PC-3 (cell line): Measurements from ENCODE around the gene RAB11FIP4. TPM values are rescaled to one million over a fixed set of nuclear protein-coding genes. Genes with fewer than 3 reads are reported as not detected.

ENCODE experiments used
- ATAC-seq: fragments of 200-7000 bp; cut with Tn5 transposase; 2 replicates; pipeline ENCODE4 v1.9.1; 2020; ENCODE audit warnings: mild to moderate bottlenecking, moderate library complexity
- BruUV-seq: library from RNA; stranded (reverse); fragments of 400-500 nt; replicated peaks from 2 replicates; lab custom pipeline; 2021; lab: Mats Ljungman, UMichigan
- CTCF ChIA-PET: fragments of 300-600 bp; sonication (Branson Sonifier 250); formaldehyde crosslinking; loops from one replicate; lab custom pipeline; 2022; ENCODE audit warnings: antibody characterized with exemption; lab: Charles Lee
- POLR2A ChIA-PET: fragments of 300-600 bp; sonication (Branson Sonifier 250); formaldehyde crosslinking; loops from one replicate; lab custom pipeline; 2022; ENCODE audit warnings: antibody characterized with exemption; ENCODE audit not compliant: unreplicated experiment; lab: Charles Lee
- DNase-seq: peaks from one replicate; pipeline ENCODE4 v3.0.0-alpha.2; 2015
- H2AFZ ChIP-seq: fragments of 300-600 bp; sonication (generic); 2 replicates; pipeline ENCODE4 v1.6.0; 2016; ENCODE audit warnings: antibody characterized with exemption, low read length
- H3F3A ChIP-seq: fragments of 300-600 bp; sonication (generic); one replicate; pipeline ENCODE4 v1.6.0; 2017; ENCODE audit warnings: antibody characterized with exemption, low read length, control low read depth, mild to moderate bottlenecking; ENCODE audit not compliant: unreplicated experiment
- H3K27ac ChIP-seq: fragments of 300-600 bp; sonication (generic); 2 replicates; pipeline ENCODE4 v1.5.1; 2016; ENCODE audit warnings: mild to moderate bottlenecking, low read length
- H3K27me3 ChIP-seq: fragments of 300-600 bp; sonication (generic); 2 replicates; pipeline ENCODE4 v1.6.1; 2016; ENCODE audit warnings: low read length, mixed read lengths
- H3K36me3 ChIP-seq: fragments of 300-600 bp; sonication (generic); 2 replicates; pipeline ENCODE4 v1.6.1; 2016; ENCODE audit warnings: low read depth, mixed run types, low read length, mixed read lengths
- H3K4me1 ChIP-seq: fragments of 300-600 bp; sonication (generic); 2 replicates; pipeline ENCODE4 v1.5.1; 2016; ENCODE audit warnings: low read length; ENCODE audit not compliant: insufficient read depth
- H3K4me2 ChIP-seq: fragments of 300-600 bp; sonication (generic); 2 replicates; pipeline ENCODE4 v1.6.0; 2016; ENCODE audit warnings: low read length
- H3K4me3 ChIP-seq: fragments of 300-600 bp; sonication (generic); 2 replicates; pipeline ENCODE4 v1.5.1; 2016; ENCODE audit warnings: mild to moderate bottlenecking, low read length, mixed read lengths
- H3K79me2 ChIP-seq: fragments of 300-600 bp; sonication (generic); 2 replicates; pipeline ENCODE4 v1.6.1; 2017; ENCODE audit warnings: low read length, mixed read lengths
- H3K9ac ChIP-seq: fragments of 300-600 bp; sonication (generic); 2 replicates; pipeline ENCODE4 v1.6.0; 2016; ENCODE audit warnings: mild to moderate bottlenecking, low read length
- H3K9me2 ChIP-seq: fragments of 300-600 bp; sonication (generic); replicated peaks from 2 replicates; pipeline ENCODE4 v1.6.1; 2016; ENCODE audit warnings: mixed run types, low read length, mixed read lengths
- H3K9me3 ChIP-seq: fragments of 300-600 bp; sonication (generic); 2 replicates; pipeline ENCODE4 v1.6.1; 2016; ENCODE audit warnings: low read length, mixed read lengths
- H4K20me1 ChIP-seq: fragments of 300-600 bp; sonication (generic); 2 replicates; pipeline ENCODE4 v1.6.1; 2016; ENCODE audit warnings: low read length, mixed read lengths
- CTCF ChIP-seq: fragments of 300-600 bp; sonication (generic); conservative IDR thresholded peaks from 2 replicates; pipeline ENCODE4 v1.5.1; 2017; ENCODE audit warnings: antibody characterized with exemption, low read depth, mild to moderate bottlenecking, low read length
- EZH2 ChIP-seq: fragments of 300-600 bp; sonication (generic); IDR thresholded peaks from one replicate; pipeline ENCODE4 v1.6.1; 2017; ENCODE audit warnings: antibody characterized with exemption, mild to moderate bottlenecking, low read length; ENCODE audit not compliant: unreplicated experiment
- EZH2phosphoT487 ChIP-seq: fragments of 300-600 bp; sonication (generic); IDR thresholded peaks from 2 replicates; pipeline ENCODE4 v1.6.1; 2018; ENCODE audit warnings: mild to moderate bottlenecking, antibody characterized with exemption, low read length, borderline replicate concordance
- intact Hi-C: fragments of 100-400 bp; cut with micrococcal nuclease; formaldehyde crosslinking; loops from 2 replicates; pipeline ENCODE4 v1.9.0; 2023
- total RNA-seq: library from RNA; depleted of rRNA; stranded (reverse); fragments of >200 nt; gene quantifications from 2 replicates; pipeline ENCODE4 v1.2.3, GENCODE V29; 2014

Gene RAB11FIP4
- total RNA-seq, 1 experiment from 2014 or later = 4.2 TPM

DNA sequence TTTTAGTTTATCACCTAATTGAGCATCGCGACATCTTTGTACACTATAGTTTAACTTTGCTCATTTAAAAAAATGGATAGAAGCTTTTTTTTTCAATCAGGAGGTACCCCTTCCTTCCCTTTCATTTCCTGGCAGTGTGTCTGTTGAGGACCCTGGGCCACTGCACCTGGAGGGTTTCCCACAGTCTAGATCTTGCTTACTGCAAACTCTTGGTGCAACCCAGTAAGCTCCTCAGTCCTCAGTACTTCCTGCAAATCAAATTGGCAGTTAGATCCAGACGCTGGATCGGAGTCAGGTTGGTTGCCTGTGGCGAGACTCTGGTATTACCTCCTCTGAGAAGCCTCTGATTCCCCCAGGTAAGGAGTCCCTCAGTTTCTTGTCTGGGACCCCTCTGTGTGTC is 162.0 kb downstream of the RAB11FIP4 start:
- no TSS peak for BruUV-seq
- Histone ChIP-seq H3K4me1 (peaks cover 6% of the 10 kb centered on the region; the same call in 1 of the 2 replicates), H4K20me1 (no peaks in the 10 kb centered on the region), H3F3A (no peaks in the 10 kb centered on the region), H3K27me3 (no peaks in the 10 kb centered on the region), H3K4me3 (no peak overlapping the region), H3K79me2 (no peaks in the 10 kb centered on the region), H3K27ac (no peak overlapping the region), H3K9me3 (no peaks in the 10 kb centered on the region), H3K9me2 (no peaks in the 10 kb centered on the region), H3K4me2 (no peak overlapping the region), H3K36me3 (no peaks in the 10 kb centered on the region), H2AFZ (no peak overlapping the region), H3K9ac (no peak overlapping the region)
- intact Hi-C loops = no loop called here
- no peak for ATAC-seq
- DNase-seq = no peak
- POLR2A ChIA-PET = no interaction called here
- CTCF ChIA-PET = no interaction called here
- TF ChIP-seq EZH2 (no peak), CTCF (no peak), EZH2phosphoT487 (no peak)

DNA sequence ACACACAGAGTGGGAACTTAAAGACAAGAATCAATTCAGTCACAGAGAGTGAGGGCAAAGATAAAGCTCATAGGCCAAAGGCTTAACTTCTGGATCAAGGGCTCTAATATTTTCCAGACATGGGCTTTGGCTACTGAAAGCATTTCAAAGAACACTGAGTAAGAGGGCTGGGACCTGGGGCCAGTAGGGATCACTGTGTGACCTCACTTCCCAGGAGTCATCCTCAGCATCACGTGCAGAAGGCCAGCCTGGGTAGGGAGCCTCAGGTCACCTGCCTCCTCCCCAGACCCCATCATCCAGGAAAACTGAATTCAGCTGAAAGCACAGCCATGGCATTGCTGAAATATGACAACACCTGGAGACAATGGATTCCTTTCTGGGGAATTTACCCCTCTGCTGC is 163.5 kb downstream of the RAB11FIP4 start:
- DNase-seq (no peak), ATAC-seq (no peak)
- H3K4me1 ChIP-seq = peaks cover 6% of the 10 kb centered on the region; the same call in 1 of the 2 replicates
- H3K4me2 ChIP-seq = no peak overlapping the region
- ChIA-PET CTCF (no interaction called here), POLR2A (interaction anchor here (0.6 kb wide), 1 partner anchor 67 kb away, joined by 7 read pairs; no protein-coding TSS in a partner anchor)
- H3K27ac ChIP-seq = no peak overlapping the region
- intact Hi-C loops = no loop called here
- no peak overlapping the region for H3K9ac ChIP-seq
- H2AFZ ChIP-seq = no peak overlapping the region
- no peak overlapping the region for H3K4me3 ChIP-seq
- H3K9me2 ChIP-seq = no peaks in the 10 kb centered on the region
- no peaks in the 10 kb centered on the region for H4K20me1 ChIP-seq
- no peaks in the 10 kb centered on the region for H3K36me3 ChIP-seq
- TF ChIP-seq CTCF = no peak
- TF ChIP-seq EZH2 = no peak
- TF ChIP-seq EZH2phosphoT487 = no peak
- peaks cover 8% of the 10 kb centered on the region for H3K79me2 ChIP-seq
- H3K27me3 ChIP-seq = no peaks in the 10 kb centered on the region
- no peaks in the 10 kb centered on the region for H3F3A ChIP-seq
- no TSS peak for BruUV-seq
- H3K9me3 ChIP-seq = no peaks in the 10 kb centered on the region

DNA sequence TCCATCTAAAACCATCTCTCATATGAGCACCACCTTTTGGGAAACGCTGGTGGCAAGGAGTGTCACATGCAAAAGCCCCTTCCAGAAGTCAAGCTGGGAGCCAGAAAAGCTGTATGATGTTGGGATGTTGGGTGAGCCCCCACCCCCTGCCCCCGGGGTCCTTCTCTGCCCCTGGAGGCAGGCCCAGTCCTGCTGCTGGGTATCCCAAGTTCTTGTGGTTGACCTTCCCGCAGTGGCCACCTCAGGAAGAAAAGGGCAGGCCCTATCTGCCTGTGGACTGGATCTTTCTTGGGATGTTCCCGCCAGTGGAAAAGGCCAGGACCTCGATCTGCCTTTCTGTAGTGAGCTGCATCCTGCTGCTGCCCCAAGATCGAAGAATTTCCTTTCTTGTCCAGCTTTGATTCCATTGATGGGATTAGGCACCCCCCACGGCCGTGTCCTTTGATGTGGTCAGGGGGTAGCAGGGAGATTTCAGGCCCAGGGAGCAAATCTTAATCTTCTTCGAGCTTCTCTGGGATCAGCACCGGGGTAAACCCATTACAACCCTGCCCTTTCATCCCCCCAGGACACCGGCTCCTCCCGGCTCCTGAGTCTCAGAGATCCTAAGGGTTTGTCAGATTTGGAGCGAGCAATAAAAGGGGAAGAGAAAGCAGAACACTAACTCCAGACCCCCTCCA is 165.6 kb downstream of the RAB11FIP4 start:
- ChIA-PET CTCF (no interaction called here), POLR2A (no interaction called here)

More for the DNA sequence above, 165.6 kb downstream of the RAB11FIP4 start:
- H3F3A ChIP-seq = no peaks in the 10 kb centered on the region
- H3K4me3 ChIP-seq = no peak overlapping the region
- H3K27ac ChIP-seq = no peak overlapping the region
- H3K36me3 ChIP-seq = no peaks in the 10 kb centered on the region
- no peak overlapping the region for H2AFZ ChIP-seq
- H3K79me2 ChIP-seq = peaks cover 30% of the 10 kb centered on the region
- no peaks in the 10 kb centered on the region for H3K27me3 ChIP-seq
- H4K20me1 ChIP-seq = no peaks in the 10 kb centered on the region
- H3K9me2 ChIP-seq = no peaks in the 10 kb centered on the region
- H3K4me1 ChIP-seq = peaks cover 20% of the 10 kb centered on the region
- intact Hi-C loops = no loop called here
- no peak overlapping the region for H3K4me2 ChIP-seq
- DNase-seq (no peak), ATAC-seq (no peak)
- no peak overlapping the region for H3K9ac ChIP-seq
- BruUV-seq = no TSS peak
- no peak for TF ChIP-seq CTCF
- no peak for TF ChIP-seq EZH2
- no peak for TF ChIP-seq EZH2phosphoT487
- no peaks in the 10 kb centered on the region for H3K9me3 ChIP-seq
